GM21423 (cell line): ENCODE measurements around the gene AFF1.
"Not testable (repeated sequence)": the region's sequence is repeated elsewhere in the genome, so short reads cannot be mapped to it uniquely, and the experiment has no call there.

ENCODE experiments used
- ATAC-seq: cut with Tn5 transposase; IDR thresholded peaks from one replicate; pipeline ENCODE4 v1.9.1; 2021; ENCODE audit warnings: mild to moderate bottlenecking, moderate library complexity; ENCODE audit not compliant: unreplicated experiment

Gene AFF1

GRCh38 chr4:87051121-87051713, 116.4 kb downstream of the AFF1 start:
- ATAC-seq = no peak

GRCh38 chr4:87052615-87053014, 117.8 kb downstream of the AFF1 start:
- ATAC-seq = no peak

GRCh38 chr4:87053176-87053658, 118.4 kb downstream of the AFF1 start:
- no peak for ATAC-seq

- no peak for ATAC-seq
These were observed 119.3 kb downstream of the AFF1 start for GRCh38 chr4:87053802-87054767.

GRCh38 chr4:87054900-87055299, 120.1 kb downstream of the AFF1 start:
- ATAC-seq = no peak

GRCh38 chr4:87055311-87055710, 120.5 kb downstream of the AFF1 start:
- ATAC-seq = no peak

- ATAC-seq = no peak
These were observed 122.1 kb downstream of the AFF1 start for GRCh38 chr4:87056881-87057280.

- no peak for ATAC-seq
These were observed 123.1 kb downstream of the AFF1 start for GRCh38 chr4:87057835-87058355.

- ATAC-seq = no peak
These were observed 123.7 kb downstream of the AFF1 start for GRCh38 chr4:87058356-87059073.

GRCh38 chr4:87060957-87061356, 126.1 kb downstream of the AFF1 start:
- no peak for ATAC-seq

- no peak for ATAC-seq
These were observed 130.2 kb downstream of the AFF1 start for GRCh38 chr4:87065021-87065420.

- no peak for ATAC-seq
These were observed 131.8 kb downstream of the AFF1 start for GRCh38 chr4:87066403-87067123.

- no peak for ATAC-seq
These were observed 132.5 kb downstream of the AFF1 start for GRCh38 chr4:87067124-87067885.

- no peak for ATAC-seq
These were observed 133.8 kb downstream of the AFF1 start for GRCh38 chr4:87068583-87069021.

GRCh38 chr4:87069037-87069742, 134.4 kb downstream of the AFF1 start:
- no peak for ATAC-seq

- ATAC-seq = no peak
These were observed 136.6 kb downstream of the AFF1 start for GRCh38 chr4:87071401-87071800.

- ATAC-seq = not testable (repeated sequence)
These were observed 137.7 kb downstream of the AFF1 start for GRCh38 chr4:87072545-87072944.

- ATAC-seq = peak; percentile 89
These were observed 138.6 kb downstream of the AFF1 start for GRCh38 chr4:87073199-87074120.
